Activated CD8-positive, alpha-beta memory T cell treated with anti-CD3 and anti-CD28 coated beads, Interleukin-2, amount 50 U/mL, for 24 hours (primary cell): ENCODE results near the gene TUBB4A.
A peak's percentile ranks its signal among the peaks of the same experiment; 100 is the strongest.

Experiments used
- DNase-seq: peaks from one replicate; pipeline ENCODE4 v3.0.0-alpha.2; 2020; ENCODE audit errors: extremely low read depth

Gene TUBB4A

DNA sequence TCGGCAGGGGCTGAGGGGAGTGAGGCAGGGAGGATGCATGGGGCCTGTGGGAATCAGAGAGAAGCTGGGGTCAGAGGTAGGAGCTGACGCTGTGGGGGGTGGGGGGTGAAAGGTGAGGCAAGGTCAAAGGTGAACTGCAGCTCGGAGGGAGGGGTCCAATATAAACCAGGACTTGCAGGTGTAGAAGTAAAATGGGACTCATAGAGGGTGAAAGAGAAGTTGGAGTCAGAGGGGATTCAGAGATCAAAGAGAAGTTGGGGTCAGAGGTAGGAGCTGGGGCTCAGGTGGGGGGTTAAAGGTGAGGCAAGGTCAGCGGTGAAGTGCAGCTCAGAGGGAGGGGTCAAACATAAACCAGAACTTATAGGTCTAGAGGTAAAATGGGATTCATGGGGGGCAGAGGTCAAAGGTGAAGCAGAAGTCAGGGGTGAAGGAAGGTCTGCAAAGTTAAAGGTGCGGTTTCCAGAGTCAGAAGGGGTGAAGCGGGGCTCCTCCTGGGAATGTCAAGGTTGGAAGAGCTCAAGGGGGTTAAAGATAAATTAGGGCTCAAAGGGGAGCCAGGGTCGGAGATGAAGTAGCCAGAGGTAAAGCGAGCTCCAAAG lies 7.6 kb downstream of the TUBB4A start:
- DNase-seq: no peak

DNA sequence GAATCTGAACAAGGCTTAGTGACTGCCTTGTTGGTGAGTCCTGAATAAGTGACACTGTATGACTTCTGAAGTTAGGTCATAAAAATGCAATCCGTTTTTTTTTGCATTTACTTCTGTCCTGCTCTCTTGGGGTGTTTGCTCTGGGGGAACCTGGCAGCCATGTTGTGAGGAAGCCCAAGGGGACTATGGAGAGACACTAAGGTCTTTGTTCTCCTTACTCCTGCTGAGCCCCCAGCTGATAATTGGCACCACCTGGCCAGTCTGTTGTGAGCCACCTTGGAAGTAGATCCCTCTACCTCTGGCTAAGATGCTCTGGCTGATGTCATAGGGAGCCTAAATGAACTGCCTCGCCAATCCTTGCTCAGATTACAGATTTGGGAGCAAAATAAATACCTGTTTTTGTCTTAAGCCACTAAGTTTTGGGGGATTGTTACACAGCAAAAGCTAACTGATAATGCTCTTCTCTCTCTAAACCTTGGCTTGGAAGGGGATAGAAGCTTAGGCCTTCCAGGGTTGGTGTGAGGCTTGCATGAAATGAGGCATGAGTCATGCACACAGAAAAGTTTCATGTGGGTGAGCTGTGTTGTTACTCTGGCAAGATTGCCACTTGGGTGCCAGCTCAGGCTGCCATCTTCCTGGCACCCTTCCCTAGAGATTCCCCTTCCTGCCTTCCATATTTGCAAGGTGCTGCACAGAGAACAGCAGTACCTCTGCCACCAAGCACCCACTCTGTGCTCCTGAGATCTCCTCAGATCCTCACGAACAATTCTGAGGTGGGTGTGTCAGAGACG lies 10.1 kb downstream of the TUBB4A start:
- DNase-seq: no peak

DNA sequence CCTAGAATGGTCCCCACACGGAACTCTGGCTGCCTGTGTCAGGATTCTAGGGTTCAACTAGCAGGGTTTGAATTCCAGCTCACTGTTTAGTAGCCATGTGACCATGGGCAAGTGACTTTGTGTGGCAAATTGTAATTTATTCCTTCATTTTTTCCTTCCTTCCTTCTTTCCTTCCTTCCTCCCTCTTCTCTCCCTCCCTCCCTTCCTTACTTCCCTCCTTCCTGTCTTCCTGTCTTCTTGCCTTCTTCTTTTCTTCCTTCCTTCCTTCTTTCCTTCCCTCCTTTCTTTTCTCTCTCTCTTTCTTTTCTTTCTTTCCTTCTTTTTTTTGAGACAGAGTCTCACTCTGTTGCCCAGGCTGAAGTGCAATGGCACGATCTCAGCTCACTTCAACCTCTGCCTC lies 12.0 kb downstream of the TUBB4A start:
- no peak for DNase-seq

DNA sequence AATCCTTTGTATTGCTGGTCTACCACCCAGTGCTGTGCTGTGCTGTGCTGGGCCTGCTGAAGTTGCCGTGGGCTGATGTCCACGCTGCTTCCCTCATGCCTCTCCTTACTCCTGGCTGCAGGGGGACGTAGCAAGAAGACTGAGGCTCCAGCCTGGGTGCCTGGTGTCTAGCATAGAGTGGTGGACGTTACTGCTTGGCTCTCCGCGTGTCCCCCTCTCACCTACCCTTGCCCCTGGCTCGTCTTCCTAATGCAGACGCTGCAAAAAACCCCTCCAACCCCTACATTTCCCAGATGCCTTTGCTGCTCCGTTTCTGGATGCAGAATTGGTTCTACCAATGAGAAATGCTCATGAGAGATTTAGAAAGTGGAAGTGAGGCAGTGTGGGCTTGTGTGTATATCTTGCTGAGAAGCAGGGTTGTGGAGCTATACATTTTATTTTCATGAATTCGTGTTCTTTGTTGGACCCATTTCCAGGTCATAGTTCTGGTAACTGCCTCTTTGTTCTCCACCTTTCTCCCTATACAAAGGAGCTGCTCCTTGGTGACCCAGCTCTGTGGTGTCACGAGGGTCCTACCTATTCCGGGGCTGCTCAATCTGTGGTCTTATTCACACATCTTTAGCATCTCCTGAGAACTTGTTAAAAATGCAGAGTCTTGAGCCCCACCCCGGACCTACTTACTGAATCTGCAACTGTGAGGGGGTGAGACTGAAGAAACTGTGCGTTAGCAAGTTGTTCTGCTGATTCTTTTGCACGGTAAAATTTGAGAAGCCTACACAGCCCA lies 12.6 kb downstream of the TUBB4A start:
- DNase-seq: no peak

DNA sequence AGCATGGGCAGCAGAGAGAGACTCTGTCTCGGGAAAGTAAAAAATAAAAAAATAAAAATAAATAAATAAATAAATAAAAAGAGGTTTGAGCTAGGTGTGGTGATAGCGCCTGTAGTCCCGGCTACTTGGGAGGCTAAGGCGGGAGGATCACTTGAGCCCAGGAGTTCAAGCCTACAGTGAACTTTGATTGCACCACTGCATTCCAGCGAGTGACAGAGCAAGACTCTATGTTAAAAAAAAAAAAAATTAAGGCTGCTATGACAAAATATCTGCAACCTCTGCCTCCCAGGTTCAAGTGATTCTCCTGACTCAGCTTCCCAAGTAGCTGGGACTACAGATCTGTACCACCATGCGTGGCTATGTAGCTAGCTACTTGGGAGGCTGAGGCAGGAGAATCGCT lies 17.3 kb downstream of the TUBB4A start:
- DNase-seq: no peak

DNA sequence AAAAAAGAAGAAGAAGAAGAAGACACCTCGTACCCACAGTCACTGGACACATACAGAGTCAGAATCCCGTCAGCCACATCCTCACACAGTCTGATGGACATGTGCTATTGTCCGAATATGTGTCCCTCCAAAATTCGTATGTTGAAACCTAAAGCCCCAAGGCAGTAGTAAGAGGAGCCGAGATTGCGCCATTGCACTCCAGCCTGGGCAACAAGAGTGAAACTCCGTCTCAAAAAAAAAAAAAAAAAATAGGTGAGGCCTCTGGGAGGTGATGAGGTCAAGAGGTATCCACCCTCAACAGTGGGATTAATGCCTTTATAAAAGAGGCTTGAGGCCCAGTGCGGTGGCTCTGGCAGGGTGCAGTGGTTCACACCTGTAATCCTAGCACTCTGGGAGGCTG lies 17.9 kb downstream of the TUBB4A start:
- no peak for DNase-seq

DNA sequence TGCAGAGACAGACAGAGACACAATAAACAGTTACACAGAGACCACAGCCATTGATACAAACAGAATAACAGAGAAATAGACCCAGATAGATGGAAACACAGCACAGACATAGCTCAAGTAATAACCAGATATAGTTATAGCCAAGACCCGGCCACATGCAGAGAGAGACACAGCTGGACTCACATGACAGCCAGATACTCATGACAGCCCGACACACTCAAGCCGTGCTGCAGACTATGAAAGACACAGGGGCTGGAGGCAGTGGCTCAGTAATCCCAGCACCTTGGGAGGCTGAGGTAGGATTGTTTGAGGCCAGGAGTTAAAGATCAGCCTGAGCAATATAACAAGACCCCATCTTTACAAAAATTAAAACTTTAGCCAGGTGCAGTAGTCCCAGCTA lies 18.9 kb downstream of the TUBB4A start:
- DNase-seq: no peak

DNA sequence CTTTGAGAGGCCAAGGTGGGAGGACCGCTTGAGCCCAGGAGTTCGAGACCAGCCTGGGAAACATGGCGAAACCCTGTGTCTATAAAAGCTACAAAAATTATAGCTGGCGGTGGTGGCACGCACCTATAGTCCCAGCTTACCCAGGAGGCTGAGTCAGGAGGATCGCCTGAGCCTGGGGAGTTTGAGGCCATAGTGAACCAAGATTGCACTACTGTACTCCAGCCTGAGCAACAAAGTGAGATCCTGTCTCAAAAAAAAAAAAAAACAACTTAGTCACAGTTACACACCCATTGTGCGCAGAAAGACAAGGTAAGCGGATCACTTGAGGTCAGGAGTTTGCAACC lies 19.8 kb downstream of the TUBB4A start:
- DNase-seq: no peak

DNA sequence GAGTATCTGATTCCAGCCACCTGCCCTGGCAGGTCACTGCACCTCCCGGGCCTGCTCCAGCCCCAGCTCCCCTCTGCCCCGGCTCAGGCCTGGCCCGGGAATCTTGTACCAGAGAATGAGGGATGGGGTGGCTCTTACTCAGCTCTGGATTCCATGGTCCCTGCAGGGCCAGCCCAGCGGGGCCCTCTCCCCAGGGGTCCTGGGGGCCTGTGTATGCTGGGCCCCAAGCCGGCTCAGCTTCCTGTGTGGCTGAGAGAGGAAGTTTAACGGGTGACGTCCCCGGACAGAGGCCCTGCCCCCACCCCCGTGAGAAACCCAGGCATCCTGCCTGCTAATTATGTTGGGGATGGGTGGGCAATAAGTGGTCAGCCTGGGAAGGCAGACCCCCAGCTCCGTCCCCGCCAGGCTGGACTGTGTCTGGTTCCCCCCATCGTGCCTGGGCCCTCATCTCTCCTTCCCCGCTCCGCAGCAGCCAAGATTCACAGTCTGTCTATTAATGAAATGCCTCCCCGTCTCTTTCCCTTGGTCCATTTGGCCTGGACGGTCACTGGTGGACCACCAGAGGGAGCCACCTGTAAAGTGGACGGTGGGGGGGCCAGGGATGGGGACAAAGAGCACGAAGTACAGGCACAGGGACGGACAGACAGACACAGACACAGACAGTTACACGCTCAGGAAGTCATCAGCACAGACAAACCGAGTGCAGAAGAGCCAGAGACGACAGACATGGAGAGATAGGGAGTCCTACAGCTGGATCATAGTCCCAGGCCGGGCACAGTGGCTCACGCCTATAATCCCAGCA lies 20.4 kb downstream of the TUBB4A start, which contains the start of gene DENND1C:
TSS of gene DENND1C (minus strand) at position 247 of the 802 bp plus-strand sequence. CDS start at position 155, 92 bp downstream.
- peak; percentile 45 for DNase-seq

DNA sequence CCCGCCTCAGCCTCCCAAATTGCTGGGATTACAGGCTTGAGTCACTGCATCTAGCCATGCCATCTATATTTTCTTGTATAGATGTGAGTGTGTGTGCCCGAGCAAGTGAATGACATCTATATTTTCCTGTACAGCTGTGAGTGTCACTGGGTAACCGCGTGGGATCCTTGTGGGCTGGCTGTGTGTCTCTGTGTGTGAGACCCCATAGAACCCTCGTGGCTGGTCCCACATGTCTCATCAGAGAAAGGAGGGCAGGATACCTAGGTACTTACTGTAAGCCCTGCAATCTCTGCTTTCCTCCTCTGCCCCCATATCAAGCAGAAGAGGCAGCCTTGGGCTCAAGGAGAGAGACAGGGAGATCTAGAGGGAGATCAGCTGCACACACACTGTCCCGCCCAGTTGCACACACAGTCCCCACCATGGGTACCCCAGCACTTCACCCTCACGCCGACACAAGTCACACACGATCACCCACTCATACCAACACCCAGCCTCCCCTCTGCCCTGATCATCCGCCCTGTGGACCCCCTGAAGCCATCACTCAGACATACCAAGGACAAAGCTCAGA lies 21.2 kb downstream of the TUBB4A start:
- DNase-seq: no peak

DNA sequence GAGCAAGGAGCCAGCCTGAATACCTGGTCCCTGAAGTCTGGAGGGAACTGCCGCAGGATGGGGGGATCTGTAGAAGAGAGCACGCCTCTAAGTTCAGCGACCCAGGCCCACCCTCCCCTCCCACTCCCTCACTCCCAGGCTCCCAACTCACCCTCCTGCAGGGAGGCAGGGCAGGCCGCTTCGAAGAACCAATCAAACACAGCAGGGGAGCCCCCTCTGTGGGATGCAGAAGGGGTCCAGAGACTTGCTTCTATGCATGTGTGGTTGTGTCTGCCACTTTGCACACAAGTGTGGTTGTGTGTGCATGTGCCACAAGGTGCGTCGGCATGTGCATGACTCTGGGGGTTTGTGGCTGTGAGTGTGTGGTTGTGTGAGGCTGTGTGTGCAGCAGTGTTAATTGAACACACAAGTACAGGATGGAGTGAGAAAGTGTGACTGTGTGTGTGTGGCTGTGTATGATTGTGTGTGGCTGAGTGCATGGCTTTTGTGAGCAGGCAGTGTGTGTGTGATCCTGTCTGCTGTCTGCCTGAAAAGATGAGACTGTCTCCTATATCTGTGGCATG lies 22.2 kb downstream of the TUBB4A start:
- no peak for DNase-seq

DNA sequence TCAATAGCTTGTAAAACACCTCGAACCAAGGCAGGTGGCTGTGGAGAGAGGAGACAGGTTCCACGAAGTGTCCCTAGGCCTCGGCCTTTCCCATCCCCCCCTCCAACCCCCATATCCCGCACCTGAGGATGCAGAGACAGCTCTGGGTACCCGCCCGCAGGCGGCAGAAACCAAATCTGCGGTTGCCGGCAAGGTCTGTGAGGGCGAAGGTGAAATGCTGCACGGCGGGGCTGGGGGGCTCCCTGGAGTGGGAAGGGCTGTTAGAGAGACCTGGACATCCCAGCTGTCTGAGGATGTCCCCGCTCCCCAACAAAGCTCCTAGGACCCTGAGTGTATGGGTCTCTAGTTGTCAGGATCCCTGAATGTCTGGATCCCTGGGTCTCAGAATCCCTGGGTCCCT lies 23.3 kb downstream of the TUBB4A start:
- no peak for DNase-seq

DNA sequence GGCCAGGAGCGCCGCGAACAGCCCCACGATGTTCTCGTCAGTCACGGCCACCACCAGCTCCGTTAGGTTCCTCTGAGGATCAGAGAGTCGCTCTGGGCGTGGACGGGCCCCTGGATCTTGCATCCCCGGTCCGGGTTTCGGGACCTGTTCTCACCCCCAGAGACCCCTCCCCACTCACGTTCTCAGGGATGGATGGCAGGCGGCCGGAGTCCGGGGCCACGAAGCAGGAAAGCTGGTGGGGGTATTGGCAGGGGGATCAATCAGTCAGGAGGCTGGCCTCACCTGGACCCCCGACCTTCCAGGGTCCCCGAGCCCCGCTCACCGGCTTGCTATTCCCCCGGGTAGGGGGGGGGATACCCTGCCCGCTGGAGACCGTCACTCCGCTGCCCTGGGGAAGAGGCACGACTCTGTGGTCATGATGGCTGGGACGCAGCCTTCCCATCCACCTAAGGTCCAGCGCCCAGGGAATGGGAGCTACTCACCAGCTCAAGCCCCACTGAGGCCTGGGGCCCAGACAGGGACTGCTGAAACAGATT lies 25.1 kb downstream of the TUBB4A start:
- no peak for DNase-seq

DNA sequence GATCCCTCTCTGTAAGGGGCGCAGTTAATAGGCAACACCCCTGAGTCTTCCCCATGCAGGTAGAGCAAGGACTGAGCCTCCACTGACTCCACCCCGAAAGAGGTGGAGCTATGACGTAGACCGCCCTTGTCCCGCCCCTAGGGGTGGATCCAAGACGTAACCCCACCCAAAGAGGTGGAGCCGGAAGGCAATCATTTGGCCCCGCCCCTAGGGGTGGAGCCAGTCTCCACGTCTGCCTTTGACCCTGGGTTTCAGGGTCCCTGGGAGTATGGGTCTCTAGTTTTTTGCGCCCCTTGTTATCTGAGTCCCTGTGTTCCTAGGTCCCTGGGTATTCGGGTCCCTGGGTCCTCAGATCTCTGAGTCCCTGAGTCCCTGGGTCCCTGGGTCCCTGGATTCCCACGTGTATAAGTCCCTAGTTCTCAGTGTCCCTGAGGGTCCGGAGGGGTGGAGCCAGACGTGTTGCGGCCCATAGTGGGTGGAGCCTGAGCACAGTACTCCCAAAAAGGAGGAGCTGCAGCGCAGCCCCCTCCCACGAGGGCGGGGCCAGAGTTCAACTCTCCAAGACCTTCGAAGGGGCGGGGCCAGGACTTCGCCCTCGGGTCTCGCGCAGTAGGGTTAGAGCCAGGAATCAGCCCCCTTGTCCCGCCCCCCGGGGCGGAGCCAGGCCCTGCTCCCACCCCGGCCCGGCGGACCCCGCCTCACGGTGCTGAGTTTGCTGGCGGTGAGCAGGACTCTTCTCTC lies 25.8 kb downstream of the TUBB4A start:
- DNase-seq: no peak

DNA sequence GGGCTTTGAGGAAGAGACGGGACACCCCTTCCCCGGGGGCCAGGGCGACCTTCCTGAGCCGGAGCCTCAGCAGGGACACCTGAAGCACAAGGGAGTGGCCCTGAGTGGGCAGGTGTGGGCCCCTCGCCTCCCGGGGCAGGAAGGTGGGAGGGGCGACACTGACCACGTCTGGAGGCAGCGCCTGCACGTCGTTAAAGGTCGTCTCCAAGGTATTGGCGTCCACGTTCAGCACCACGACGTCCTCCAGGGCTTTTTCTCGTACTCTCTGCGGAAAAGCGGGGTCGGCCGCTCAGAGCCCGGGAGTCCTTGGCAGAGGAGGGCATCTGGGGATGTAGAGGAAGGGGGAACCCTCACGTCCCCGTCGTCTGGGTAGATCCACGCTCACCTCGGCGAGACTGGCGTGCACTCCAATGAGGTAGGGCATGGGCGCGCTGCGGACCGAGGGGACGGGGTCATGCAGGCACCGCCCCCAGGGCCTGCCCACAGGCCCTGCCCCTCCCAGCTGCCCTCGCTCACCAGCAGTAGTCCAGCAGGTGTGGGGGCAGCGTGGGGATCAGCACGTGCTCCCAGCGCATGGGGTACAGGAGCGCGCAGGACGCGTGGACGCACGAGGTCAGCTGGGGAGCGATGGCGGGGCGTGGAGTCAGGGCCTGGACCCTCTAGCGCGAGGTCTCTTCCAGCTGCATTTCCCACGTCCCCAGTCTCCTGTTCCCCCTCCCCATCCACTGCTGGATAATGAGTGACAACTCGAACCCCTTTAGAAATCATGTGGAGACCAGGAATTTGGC lies 26.6 kb downstream of the TUBB4A start:
- DNase-seq: no peak

DNA sequence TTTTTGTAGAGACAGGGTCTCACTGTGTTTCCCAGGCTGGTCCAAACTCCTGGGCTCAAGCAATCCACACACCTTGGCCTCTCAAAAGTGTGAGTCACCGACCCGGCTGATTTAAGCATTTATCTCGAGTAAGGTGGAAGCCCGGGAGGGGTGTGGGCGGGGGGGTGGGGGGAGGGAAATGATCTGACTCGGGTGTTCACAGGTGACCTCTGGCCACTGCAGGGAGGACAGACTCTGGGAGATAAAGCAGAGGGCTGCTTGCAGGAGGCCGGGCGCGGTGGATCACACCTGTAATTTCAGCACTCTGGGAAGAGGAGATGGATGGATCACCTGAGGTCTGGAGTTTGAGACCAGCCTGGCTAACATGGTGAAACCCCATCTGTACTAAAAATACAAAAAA lies 28.5 kb downstream of the TUBB4A start:
- no peak for DNase-seq

DNA sequence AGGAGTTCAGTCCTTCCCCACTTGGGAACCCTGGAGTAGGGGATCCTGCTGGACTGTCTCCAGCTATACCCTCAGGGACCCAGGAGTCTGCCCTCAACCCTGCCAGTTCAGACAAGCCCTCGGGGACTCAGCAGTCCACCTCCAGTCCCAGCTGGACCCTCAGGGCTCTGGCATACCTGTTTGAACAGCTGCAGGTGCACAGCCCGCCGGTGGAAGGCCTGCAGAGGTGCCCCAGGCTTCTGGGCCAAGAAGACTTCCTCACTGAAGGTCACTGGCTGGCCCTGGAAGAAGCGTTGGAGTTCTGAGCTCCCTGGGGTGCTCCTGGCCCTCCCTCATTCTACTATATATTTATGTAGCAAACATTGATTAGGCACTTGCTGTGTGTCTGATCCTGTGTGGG lies 29.4 kb downstream of the TUBB4A start:
- no peak for DNase-seq

DNA sequence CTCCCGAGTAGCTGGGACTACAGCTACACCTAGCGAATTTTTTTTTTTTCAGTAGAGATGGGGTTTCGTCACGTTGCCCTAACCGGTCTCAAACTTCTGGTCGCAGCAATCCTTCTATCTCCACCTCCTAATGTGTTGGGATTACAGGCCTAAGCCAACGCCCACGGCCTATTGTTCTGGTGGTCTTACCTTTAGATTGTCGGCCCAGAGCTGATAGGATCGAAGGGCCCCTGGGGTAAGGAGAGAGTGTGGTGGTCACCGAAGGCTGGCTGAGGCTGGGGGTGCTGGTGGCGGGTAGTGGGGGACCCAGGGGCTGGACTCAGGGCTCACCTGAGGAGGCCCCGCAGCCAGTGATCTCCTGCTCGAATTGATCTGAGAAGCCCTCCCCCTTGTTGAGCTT lies 31.0 kb downstream of the TUBB4A start:
- DNase-seq: no peak

DNA sequence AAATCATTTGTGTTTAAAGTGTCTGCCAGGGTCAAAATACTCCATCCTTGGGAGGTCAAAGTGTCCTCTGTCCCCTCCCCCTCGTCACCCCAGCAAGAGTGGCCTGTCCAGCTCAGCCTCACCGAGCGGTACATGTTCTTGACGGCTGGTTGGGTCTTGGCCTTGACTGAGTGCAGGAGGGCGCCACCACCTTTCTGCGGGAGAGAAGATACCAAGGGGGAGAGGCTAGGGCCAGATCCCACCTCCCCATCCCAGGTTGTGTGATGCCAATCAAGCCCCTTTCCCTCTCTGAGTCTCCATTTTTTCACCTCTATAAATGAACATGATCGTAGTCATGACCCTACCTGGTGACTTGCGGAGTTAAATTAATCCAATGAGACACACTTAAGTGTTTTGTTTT lies 31.9 kb downstream of the TUBB4A start:
- no peak for DNase-seq

DNA sequence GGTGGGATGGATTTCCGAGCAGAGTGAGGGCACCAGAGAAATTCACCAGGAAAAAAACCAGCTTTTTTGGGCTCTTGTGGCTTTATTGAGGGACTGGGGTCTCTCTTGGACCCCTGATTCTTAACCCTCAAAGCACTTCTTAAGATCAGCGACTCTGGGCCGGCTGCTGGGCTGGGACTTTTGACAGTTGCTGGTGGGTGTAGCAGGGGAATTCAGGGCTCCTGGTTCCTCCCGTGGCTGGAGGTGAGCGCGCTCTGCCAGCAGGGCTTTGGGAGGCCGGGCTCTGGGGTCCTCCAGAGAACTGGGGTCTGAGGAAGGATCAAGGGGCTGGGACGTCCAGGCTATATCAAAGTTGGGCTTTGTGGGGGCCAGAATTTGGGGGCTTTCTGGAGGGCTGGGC lies 34.7 kb downstream of the TUBB4A start:
- no peak for DNase-seq
